ENCODE data around the gene PLXDC2.
"Not testable (repeated sequence)": the region's sequence is repeated elsewhere in the genome, so short reads cannot be mapped to it uniquely, and the experiment has no call there.

PLXDC2 gene

GRCh38 chr10:20133669-20134189 is 317.5 kb downstream of the PLXDC2 start:
- DNase-seq: no peak

- no peak for DNase-seq
These were observed 326.1 kb downstream of the PLXDC2 start for GRCh38 chr10:20142311-20142710.

- DNase-seq: no peak
These were observed 328.0 kb downstream of the PLXDC2 start for GRCh38 chr10:20144268-20144667.

- no peak for DNase-seq
These were observed 329.8 kb downstream of the PLXDC2 start for GRCh38 chr10:20146004-20146403.

- DNase-seq: no peak
These were observed 331.5 kb downstream of the PLXDC2 start for GRCh38 chr10:20147684-20148083.

- DNase-seq: no peak
These were observed 340.3 kb downstream of the PLXDC2 start for GRCh38 chr10:20156511-20156910.

- DNase-seq: no peak
These were observed 341.1 kb downstream of the PLXDC2 start for GRCh38 chr10:20157314-20157713.

GRCh38 chr10:20158086-20158485 is 341.9 kb downstream of the PLXDC2 start:
- DNase-seq: no peak

- DNase-seq: no peak
These were observed 345.9 kb downstream of the PLXDC2 start for GRCh38 chr10:20162123-20162522.

- no peak for DNase-seq
These were observed 350.0 kb downstream of the PLXDC2 start for GRCh38 chr10:20166096-20166675.

GRCh38 chr10:20170661-20171060 is 354.4 kb downstream of the PLXDC2 start:
- DNase-seq: no peak

GRCh38 chr10:20173046-20173445 is 356.8 kb downstream of the PLXDC2 start:
- no peak for DNase-seq

- DNase-seq: no peak
These were observed 359.5 kb downstream of the PLXDC2 start for GRCh38 chr10:20175719-20176118.

GRCh38 chr10:20180766-20181165 is 364.5 kb downstream of the PLXDC2 start:
- no peak for DNase-seq

GRCh38 chr10:20181434-20181833 is 365.2 kb downstream of the PLXDC2 start:
- no peak for DNase-seq

- DNase-seq: no peak
These were observed 368.9 kb downstream of the PLXDC2 start for GRCh38 chr10:20185116-20185515.

- not testable (repeated sequence) for DNase-seq
These were observed 375.2 kb downstream of the PLXDC2 start for GRCh38 chr10:20191392-20191791.

- no peak for DNase-seq
These were observed 378.8 kb downstream of the PLXDC2 start for GRCh38 chr10:20195076-20195475.

- no peak for DNase-seq
These were observed 384.5 kb downstream of the PLXDC2 start for GRCh38 chr10:20200758-20201157.

GRCh38 chr10:20202337-20202736 is 386.1 kb downstream of the PLXDC2 start:
- no peak for DNase-seq

GRCh38 chr10:20207653-20208052 is 391.4 kb downstream of the PLXDC2 start:
- no peak for DNase-seq

- DNase-seq: not testable (repeated sequence)
These were observed 392.9 kb downstream of the PLXDC2 start for GRCh38 chr10:20209098-20209497.

GRCh38 chr10:20215547-20216152 is 399.4 kb downstream of the PLXDC2 start:
- DNase-seq: no peak

GRCh38 chr10:20221356-20221755 is 405.1 kb downstream of the PLXDC2 start:
- no peak for DNase-seq

- DNase-seq: no peak
These were observed 412.5 kb downstream of the PLXDC2 start for GRCh38 chr10:20228729-20229128.
